ENCODE measurements around the gene IL2RA. TPM values are rescaled to one million over a fixed set of nuclear protein-coding genes. Genes with fewer than 3 reads are reported as not detected.

Gene IL2RA
- total RNA-seq, 3 donors from 2014 or later (not counting 1 experiment from before 2014, with no cell fraction given) = 3.4 to 11.2 (median 3.7) TPM

DNA sequence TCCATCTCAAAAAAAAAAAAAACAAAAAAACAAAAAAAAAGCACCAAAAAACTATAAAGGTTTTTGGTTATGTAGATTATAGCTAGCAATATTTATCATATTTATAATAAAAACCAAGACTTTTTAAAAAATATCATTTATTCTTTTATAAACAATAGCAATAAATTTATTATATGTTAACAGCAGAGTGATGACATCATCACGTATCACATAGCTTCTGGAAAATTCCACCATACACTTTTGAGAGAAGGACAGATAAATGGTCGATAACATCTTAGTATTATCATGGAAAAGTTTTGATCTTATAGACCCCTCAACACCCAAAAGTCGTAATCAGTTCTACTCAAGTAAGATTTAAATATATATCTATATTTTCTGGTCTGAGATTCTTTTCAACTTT is 51.6 kb downstream of the IL2RA start:
- WGBS (ENCODE audit: insufficient coverage) = no CpG with 5 or more reads among the region's 3 CpGs
- no peak overlapping the region for H3K27ac Mint-ChIP-seq

GRCh38 chr10:6009961-6010360 is 52.2 kb downstream of the IL2RA start:
- Mint-ChIP-seq H3K9me3 (no peaks in the 10 kb centered on the region), H3K4me1 (peaks cover 0 to 8% of the 10 kb centered on the region in 2 donors), H3K36me3 (no peaks in the 10 kb centered on the region), H3K4me3 (no peak overlapping the region), H3K27ac (no peak overlapping the region), H3K27me3 (ENCODE audit: low read depth in 2 of 2) (peaks cover 0 to 3% of the 10 kb centered on the region in 2 donors)
- H3K9me3 ChIP-seq (ENCODE audit: control insufficient read depth, insufficient read depth, low read length) = peaks cover 3% of the 10 kb centered on the region
- WGBS (ENCODE audit: insufficient coverage) = 84% methylated on average over 3 of the region's 4 CpGs
- no peaks in the 10 kb centered on the region for H3K36me3 ChIP-seq (ENCODE audit: control insufficient read depth, insufficient read depth, low read length)
- intact Hi-C loops (cut with micrococcal nuclease) = loop anchor here (10.0 kb wide), 1 partner anchor 135 kb away; no protein-coding TSS in a partner anchor
- peaks cover 7% of the 10 kb centered on the region for H3K4me1 ChIP-seq (ENCODE audit: control insufficient read depth, insufficient read depth, low read length)
- no peak for ATAC-seq
- DNase-seq = no peak
- no peak overlapping the region for H3K4me3 ChIP-seq (ENCODE audit: low read length)
- TF ChIP-seq, protein P1, sequence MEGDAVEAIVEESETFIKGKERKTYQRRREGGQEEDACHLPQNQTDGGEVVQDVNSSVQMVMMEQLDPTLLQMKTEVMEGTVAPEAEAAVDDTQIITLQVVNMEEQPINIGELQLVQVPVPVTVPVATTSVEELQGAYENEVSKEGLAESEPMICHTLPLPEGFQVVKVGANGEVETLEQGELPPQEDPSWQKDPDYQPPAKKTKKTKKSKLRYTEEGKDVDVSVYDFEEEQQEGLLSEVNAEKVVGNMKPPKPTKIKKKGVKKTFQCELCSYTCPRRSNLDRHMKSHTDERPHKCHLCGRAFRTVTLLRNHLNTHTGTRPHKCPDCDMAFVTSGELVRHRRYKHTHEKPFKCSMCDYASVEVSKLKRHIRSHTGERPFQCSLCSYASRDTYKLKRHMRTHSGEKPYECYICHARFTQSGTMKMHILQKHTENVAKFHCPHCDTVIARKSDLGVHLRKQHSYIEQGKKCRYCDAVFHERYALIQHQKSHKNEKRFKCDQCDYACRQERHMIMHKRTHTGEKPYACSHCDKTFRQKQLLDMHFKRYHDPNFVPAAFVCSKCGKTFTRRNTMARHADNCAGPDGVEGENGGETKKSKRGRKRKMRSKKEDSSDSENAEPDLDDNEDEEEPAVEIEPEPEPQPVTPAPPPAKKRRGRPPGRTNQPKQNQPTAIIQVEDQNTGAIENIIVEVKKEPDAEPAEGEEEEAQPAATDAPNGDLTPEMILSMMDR (IDR thresholded peaks at IDR 0.05) = no peak
- no peak overlapping the region for H3K27ac ChIP-seq (ENCODE audit: low read length)
- H3K27me3 ChIP-seq (ENCODE audit: control insufficient read depth, insufficient read depth, low read length) = no peaks in the 10 kb centered on the region

More for the DNA sequence above, 51.6 kb downstream of the IL2RA start:
- TF ChIP-seq, protein P1 (IDR thresholded peaks at IDR 0.05) = no peak
- H3K4me3 ChIP-seq (ENCODE audit: low read length) = no peak overlapping the region
- no peaks in the 10 kb centered on the region for H3K36me3 ChIP-seq (ENCODE audit: control insufficient read depth, insufficient read depth, low read length)
- no peak for DNase-seq
- H3K4me3 Mint-ChIP-seq = no peak overlapping the region
- peaks cover 3% of the 10 kb centered on the region for H3K9me3 ChIP-seq (ENCODE audit: control insufficient read depth, insufficient read depth, low read length)
- no peak overlapping the region for H3K27ac ChIP-seq (ENCODE audit: low read length)
- intact Hi-C loops (cut with micrococcal nuclease) = loop anchor here (10.0 kb wide), 1 partner anchor 134 kb away; no protein-coding TSS in a partner anchor
- no peak for ATAC-seq
- H3K27me3 Mint-ChIP-seq (ENCODE audit: low read depth in 2 of 2) = peaks cover 0 to 3% of the 10 kb centered on the region in 2 donors
- peaks cover 0 to 8% of the 10 kb centered on the region in 2 donors for H3K4me1 Mint-ChIP-seq
- peaks cover 8% of the 10 kb centered on the region for H3K4me1 ChIP-seq (ENCODE audit: control insufficient read depth, insufficient read depth, low read length)
- no peaks in the 10 kb centered on the region for H3K9me3 Mint-ChIP-seq
- H3K27me3 ChIP-seq (ENCODE audit: control insufficient read depth, insufficient read depth, low read length) = no peaks in the 10 kb centered on the region
- no peaks in the 10 kb centered on the region for H3K36me3 Mint-ChIP-seq

GRCh38 chr10:6009150-6009549 is 53.0 kb downstream of the IL2RA start:
- Histone ChIP-seq H3K36me3 (ENCODE audit: control insufficient read depth, insufficient read depth, low read length) (no peaks in the 10 kb centered on the region), H3K27me3 (ENCODE audit: control insufficient read depth, insufficient read depth, low read length) (no peaks in the 10 kb centered on the region), H3K4me3 (ENCODE audit: low read length) (no peak overlapping the region), H3K9me3 (ENCODE audit: control insufficient read depth, insufficient read depth, low read length) (peaks cover 3% of the 10 kb centered on the region), H3K27ac (ENCODE audit: low read length) (no peak overlapping the region), H3K4me1 (ENCODE audit: control insufficient read depth, insufficient read depth, low read length) (peaks cover 4% of the 10 kb centered on the region)
- Mint-ChIP-seq H3K4me3 (no peak overlapping the region), H3K27me3 (ENCODE audit: low read depth in 2 of 2) (peaks cover 0 to 10% of the 10 kb centered on the region in 2 donors), H3K9me3 (no peaks in the 10 kb centered on the region), H3K4me1 (peaks cover 0 to 3% of the 10 kb centered on the region in 2 donors), H3K36me3 (no peaks in the 10 kb centered on the region), H3K27ac (no peak overlapping the region)
- TF ChIP-seq, protein P1 (IDR thresholded peaks at IDR 0.05) = no peak
- WGBS (ENCODE audit: insufficient coverage) = 91% methylated on average over 2 of the region's 2 CpGs
- DNase-seq = no peak
- no peak for ATAC-seq
- intact Hi-C loops (cut with micrococcal nuclease) = no loop called here

Data from natural killer cell (primary cell).